A549 (cell line): ENCODE measurements around the gene ZNF385D.

Experiments used
- CTCF ChIP-seq: fragments of >200 bp; sonication (Bioruptor Twin); formaldehyde crosslinking; IDR thresholded peaks from 3 replicates; pipeline ENCODE4 v1.5.1; 2016
- KDM1A ChIP-seq: fragments of 200-600 bp; sonication (generic); IDR thresholded peaks from 2 replicates; pipeline ENCODE4 v1.6.1; 2016; ENCODE audit warnings: low read depth, mild to moderate bottlenecking
- TF ChIP-seq, protein P1 (sequence below): IDR thresholded peaks from 2 replicates; pipeline ENCODE4 v1.6.1; 2012

DNA sequence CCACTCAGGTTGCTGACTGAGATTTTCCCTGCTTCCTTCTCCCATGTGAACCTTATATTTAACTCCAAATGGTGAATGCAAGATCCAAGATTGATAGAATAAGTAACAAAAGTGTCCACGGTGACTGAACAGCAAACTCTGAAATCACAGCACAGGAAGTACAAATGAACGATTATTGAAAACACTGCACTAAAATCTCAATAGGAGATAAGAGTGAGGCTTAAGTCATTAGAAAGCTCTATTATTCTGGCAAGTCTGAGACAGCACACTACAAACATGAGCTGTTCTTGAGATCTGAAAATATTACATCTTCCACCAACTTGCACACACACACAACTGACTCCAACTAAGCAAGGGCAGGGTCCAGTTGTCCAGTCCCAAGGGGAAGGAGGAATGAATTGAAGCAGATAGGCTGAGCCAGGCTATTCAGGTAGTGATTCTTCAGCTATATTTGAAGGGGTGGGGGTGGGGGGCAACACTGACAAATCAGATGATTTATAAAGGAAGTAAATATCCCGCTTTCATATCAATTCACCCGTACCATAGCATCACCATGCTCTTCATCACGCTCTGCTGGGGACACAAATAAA, 2.9 kb downstream of the ZNF385D start:
- no peak for TF ChIP-seq CTCF
- TF ChIP-seq, protein P1, sequence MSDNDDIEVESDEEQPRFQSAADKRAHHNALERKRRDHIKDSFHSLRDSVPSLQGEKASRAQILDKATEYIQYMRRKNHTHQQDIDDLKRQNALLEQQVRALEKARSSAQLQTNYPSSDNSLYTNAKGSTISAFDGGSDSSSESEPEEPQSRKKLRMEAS, result no peak
- TF ChIP-seq KDM1A, result no peak
